Effector memory CD8-positive, alpha-beta T cell (primary cell): ENCODE data around the gene CYP4V2.

Source experiments
- ATAC-seq: fragments of 150-1000 bp; cut with Tn5 transposase; replicated peaks from 2 replicates; pipeline ENCODE4 v1.10.0; 2021; ENCODE audit warnings: mild to moderate bottlenecking, moderate library complexity
- DNase-seq, 3 experiments: peaks; one replicate each; pipeline ENCODE4 v3.0.0; 2021
- H3K27ac Mint-ChIP-seq, 2 donors: one replicate each; pipeline ENCODE4 v1.8.0; 2022; ENCODE audit warnings: mild to moderate bottlenecking in 2 of 2, mixed read lengths in 2 of 2, moderate library complexity in 2 of 2
- H3K27me3 Mint-ChIP-seq, 2 donors: one replicate each; pipeline ENCODE4 v1.8.0; 2022; ENCODE audit warnings: mixed read lengths in 2 of 2
- H3K36me3 Mint-ChIP-seq: one replicate; pipeline ENCODE4 v1.8.0; 2022; ENCODE audit warnings: mild to moderate bottlenecking, moderate library complexity, mixed read lengths; ENCODE audit not compliant: insufficient read depth
- H3K4me1 Mint-ChIP-seq, 2 donors: one replicate each; pipeline ENCODE4 v1.8.0; 2022; ENCODE audit warnings: low read depth in 2 of 2, mixed read lengths in 2 of 2
- H3K4me3 Mint-ChIP-seq, 2 donors: one replicate each; pipeline ENCODE4 v1.8.0; 2022; ENCODE audit warnings: mild to moderate bottlenecking in 2 of 2, mixed read lengths in 2 of 2, moderate library complexity in 2 of 2
- H3K9me3 Mint-ChIP-seq, 2 donors: one replicate each; pipeline ENCODE4 v1.8.0; 2022; ENCODE audit warnings: mixed read lengths in 2 of 2

CYP4V2 gene

GRCh38 chr4:186200516-186200915, 9.1 kb downstream of the CYP4V2 start:
- Mint-ChIP-seq H3K27me3 (no peaks in the 10 kb centered on the region), H3K27ac (peak overlapping the region in 1 of 2 donors; percentile 60), H3K9me3 (no peaks in the 10 kb centered on the region), H3K36me3 (peaks cover 11% of the 10 kb centered on the region), H3K4me3 (no peak overlapping the region), H3K4me1 (peaks cover 12 to 16% of the 10 kb centered on the region in 2 donors)
- DNase-seq (no peak), ATAC-seq (no peak)

GRCh38 chr4:186201010-186201409, 9.6 kb downstream of the CYP4V2 start:
- no peak for ATAC-seq
- H3K36me3 Mint-ChIP-seq = peaks cover 9% of the 10 kb centered on the region
- H3K4me3 Mint-ChIP-seq = no peak overlapping the region
- H3K9me3 Mint-ChIP-seq = no peaks in the 10 kb centered on the region
- DNase-seq = no peak
- H3K27ac Mint-ChIP-seq = no peak overlapping the region
- H3K4me1 Mint-ChIP-seq = peaks cover 12 to 14% of the 10 kb centered on the region in 2 donors
- no peaks in the 10 kb centered on the region for H3K27me3 Mint-ChIP-seq

- H3K27ac Mint-ChIP-seq = peak overlapping the region in 1 of 2 donors; percentile 36
- H3K36me3 Mint-ChIP-seq = peaks cover 5% of the 10 kb centered on the region
- H3K4me1 Mint-ChIP-seq = peaks cover 8 to 14% of the 10 kb centered on the region in 2 donors
- ATAC-seq = peak; percentile 98
- peak; percentile 16 to 57 (median 35) for DNase-seq
- H3K9me3 Mint-ChIP-seq = no peaks in the 10 kb centered on the region
- H3K27me3 Mint-ChIP-seq = no peaks in the 10 kb centered on the region
- H3K4me3 Mint-ChIP-seq = peak overlapping the region in 1 of 2 donors; percentile 9
Observed at GRCh38 chr4:186201535-186202230, 10.3 kb downstream of the CYP4V2 start.

- Mint-ChIP-seq H3K9me3 (no peaks in the 10 kb centered on the region), H3K36me3 (peaks cover 3% of the 10 kb centered on the region), H3K4me1 (peaks cover 4 to 14% of the 10 kb centered on the region in 2 donors), H3K27me3 (no peaks in the 10 kb centered on the region), H3K27ac (no peak overlapping the region), H3K4me3 (peak overlapping the region in 1 of 2 donors; percentile 7)
- ATAC-seq (no peak), DNase-seq (no peak)
Observed at GRCh38 chr4:186202490-186203140, 11.2 kb downstream of the CYP4V2 start.

GRCh38 chr4:186203406-186203805, 12.0 kb downstream of the CYP4V2 start:
- H3K36me3 Mint-ChIP-seq = peaks cover 3% of the 10 kb centered on the region
- H3K4me3 Mint-ChIP-seq = peak overlapping the region in 1 of 2 donors; percentile 7
- H3K4me1 Mint-ChIP-seq = peaks cover 4 to 14% of the 10 kb centered on the region in 2 donors
- H3K27me3 Mint-ChIP-seq = no peaks in the 10 kb centered on the region
- DNase-seq (no peak), ATAC-seq (no peak)
- H3K27ac Mint-ChIP-seq = peak overlapping the region; percentile 56 to 57
- no peaks in the 10 kb centered on the region for H3K9me3 Mint-ChIP-seq

- Mint-ChIP-seq H3K4me1 (peaks cover 4 to 14% of the 10 kb centered on the region in 2 donors), H3K27me3 (no peaks in the 10 kb centered on the region), H3K4me3 (peak overlapping the region in 1 of 2 donors; percentile 73), H3K36me3 (peaks cover 3% of the 10 kb centered on the region), H3K27ac (peak overlapping the region in 1 of 2 donors; percentile 57), H3K9me3 (peaks cover 0 to 4% of the 10 kb centered on the region in 2 donors)
- peak; percentile 49 for ATAC-seq
- peak in 1 of 3 experiments; percentile 74 for DNase-seq
Observed at GRCh38 chr4:186204103-186204559, 12.8 kb downstream of the CYP4V2 start.

- no peak overlapping the region for H3K27ac Mint-ChIP-seq
- H3K27me3 Mint-ChIP-seq = no peaks in the 10 kb centered on the region
- peaks cover 4 to 12% of the 10 kb centered on the region in 2 donors for H3K4me1 Mint-ChIP-seq
- H3K4me3 Mint-ChIP-seq = peak overlapping the region in 1 of 2 donors; percentile 73
- H3K36me3 Mint-ChIP-seq = peaks cover 6% of the 10 kb centered on the region
- ATAC-seq (no peak), DNase-seq (no peak)
- H3K9me3 Mint-ChIP-seq = peaks cover 0 to 6% of the 10 kb centered on the region in 2 donors
Observed at GRCh38 chr4:186204686-186205085, 13.3 kb downstream of the CYP4V2 start.

- no peak for DNase-seq
- peaks cover 0 to 6% of the 10 kb centered on the region in 2 donors for H3K9me3 Mint-ChIP-seq
- peaks cover 4 to 12% of the 10 kb centered on the region in 2 donors for H3K4me1 Mint-ChIP-seq
- peaks cover 9% of the 10 kb centered on the region for H3K36me3 Mint-ChIP-seq
- ATAC-seq = no peak
- H3K4me3 Mint-ChIP-seq = no peak overlapping the region
- H3K27me3 Mint-ChIP-seq = no peaks in the 10 kb centered on the region
- H3K27ac Mint-ChIP-seq = no peak overlapping the region
Observed at GRCh38 chr4:186205156-186205555, 13.8 kb downstream of the CYP4V2 start.

- Mint-ChIP-seq H3K27me3 (no peaks in the 10 kb centered on the region), H3K9me3 (no peaks in the 10 kb centered on the region), H3K4me1 (peaks cover 0 to 2% of the 10 kb centered on the region in 2 donors), H3K4me3 (no peak overlapping the region), H3K36me3 (no peaks in the 10 kb centered on the region), H3K27ac (no peak overlapping the region)
- DNase-seq = no peak
- no peak for ATAC-seq
Observed at GRCh38 chr4:186216465-186217024, 25.2 kb downstream of the CYP4V2 start.

- Mint-ChIP-seq H3K4me1 (peaks cover 0 to 2% of the 10 kb centered on the region in 2 donors), H3K27me3 (peaks cover 1% of the 10 kb centered on the region in 2 donors), H3K9me3 (no peaks in the 10 kb centered on the region), H3K27ac (no peak overlapping the region), H3K36me3 (no peaks in the 10 kb centered on the region), H3K4me3 (no peak overlapping the region)
- ATAC-seq = no peak
- no peak for DNase-seq
Observed at GRCh38 chr4:186217733-186218293, 26.4 kb downstream of the CYP4V2 start.

- DNase-seq = no peak
- H3K4me3 Mint-ChIP-seq = no peak overlapping the region
- ATAC-seq = no peak
- H3K27ac Mint-ChIP-seq = no peak overlapping the region
- peaks cover 6 to 21% of the 10 kb centered on the region in 2 donors for H3K9me3 Mint-ChIP-seq
- H3K36me3 Mint-ChIP-seq = no peaks in the 10 kb centered on the region
- H3K4me1 Mint-ChIP-seq = peaks cover 0 to 2% of the 10 kb centered on the region in 2 donors
- H3K27me3 Mint-ChIP-seq = peaks cover 9% of the 10 kb centered on the region in 2 donors
Observed at GRCh38 chr4:186221624-186222023, 30.3 kb downstream of the CYP4V2 start.

GRCh38 chr4:186225848-186226247, 34.5 kb downstream of the CYP4V2 start:
- Mint-ChIP-seq H3K4me3 (no peak overlapping the region), H3K9me3 (peaks cover 6 to 21% of the 10 kb centered on the region in 2 donors), H3K27me3 (peaks cover 9% of the 10 kb centered on the region in 2 donors), H3K27ac (no peak overlapping the region), H3K4me1 (no peaks in the 10 kb centered on the region), H3K36me3 (no peaks in the 10 kb centered on the region)
- DNase-seq = no peak
- ATAC-seq = no peak

- H3K4me1 Mint-ChIP-seq = no peaks in the 10 kb centered on the region
- peaks cover 9% of the 10 kb centered on the region in 2 donors for H3K27me3 Mint-ChIP-seq
- H3K36me3 Mint-ChIP-seq = no peaks in the 10 kb centered on the region
- H3K27ac Mint-ChIP-seq = no peak overlapping the region
- H3K9me3 Mint-ChIP-seq = peaks cover 6 to 21% of the 10 kb centered on the region in 2 donors
- H3K4me3 Mint-ChIP-seq = no peak overlapping the region
- ATAC-seq (no peak), DNase-seq (no peak)
Observed at GRCh38 chr4:186226521-186227189, 35.3 kb downstream of the CYP4V2 start.
